SK-N-SH treated with all-trans-retinoic acid at 6 μM for 48 hours (cell line): ENCODE results near the gene SLC35A3.

Experiments
- ATAC-seq: fragments of 200-7000 bp; cut with Tn5 transposase; 3 replicates; pipeline ENCODE4 v1.9.1; 2020; ENCODE audit warnings: mild to moderate bottlenecking, moderate library complexity
- ARNTL ChIP-seq: fragments of 450-650 bp; formaldehyde crosslinking; IDR thresholded peaks from 2 replicates; pipeline ENCODE4 v1.5.0; 2020; ENCODE audit warnings: low read depth, mild to moderate bottlenecking, moderate library complexity, borderline replicate concordance
- BACH2 ChIP-seq: fragments of 250-450 bp; sonication (Bioruptor Pico); IDR thresholded peaks from 2 replicates; pipeline ENCODE4 v1.9.0; 2021; ENCODE audit warnings: mild to moderate bottlenecking, borderline replicate concordance
- CREB5 ChIP-seq: fragments of 250-450 bp; sonication (Bioruptor Pico); IDR thresholded peaks from 2 replicates; pipeline ENCODE4 v1.5.1; 2020; ENCODE audit warnings: low read depth, mild to moderate bottlenecking, moderate library complexity
- CSDC2 ChIP-seq: fragments of 250-450 bp; sonication (Bioruptor Pico); IDR thresholded peaks from 2 replicates; pipeline ENCODE4 v1.5.0; 2020; ENCODE audit warnings: mild to moderate bottlenecking, moderate library complexity
- ESRRG ChIP-seq: fragments of 250-450 bp; sonication (Bioruptor Pico); IDR thresholded peaks from 2 replicates; pipeline ENCODE4 v1.6.1; 2021; ENCODE audit warnings: mild to moderate bottlenecking
- GLIS3 ChIP-seq: fragments of 250-450 bp; sonication (Bioruptor Pico); IDR thresholded peaks from 2 replicates; pipeline ENCODE4 v1.5.0; 2020; ENCODE audit warnings: mild to moderate bottlenecking, moderate library complexity
- ISL1 ChIP-seq: fragments of 250-450 bp; sonication (Bioruptor Pico); IDR thresholded peaks from 2 replicates; pipeline ENCODE4 v2.1.2; 2022; ENCODE audit warnings: mild to moderate bottlenecking, moderate library complexity
- OSR1 ChIP-seq: fragments of 250-450 bp; sonication (Bioruptor Pico); IDR thresholded peaks from 2 replicates; pipeline ENCODE4 v1.8.0; 2022; ENCODE audit warnings: moderate library complexity, mild to moderate bottlenecking, inconsistent platforms
- PATZ1 ChIP-seq: fragments of 250-450 bp; sonication (Bioruptor Pico); IDR thresholded peaks from 2 replicates; pipeline ENCODE4 v1.8.0; 2020; ENCODE audit warnings: mild to moderate bottlenecking, moderate library complexity, borderline replicate concordance
- POU6F1 ChIP-seq: fragments of 250-450 bp; sonication (Bioruptor Pico); IDR thresholded peaks from 2 replicates; pipeline ENCODE4 v1.8.0; 2021; ENCODE audit warnings: low read depth, mild to moderate bottlenecking, moderate library complexity, borderline replicate concordance
- PPARA ChIP-seq: fragments of 250-450 bp; sonication (Bioruptor Pico); IDR thresholded peaks from 2 replicates; pipeline ENCODE4 v1.5.0; 2020; ENCODE audit warnings: mild to moderate bottlenecking, borderline replicate concordance
- TOX ChIP-seq: fragments of 250-450 bp; sonication (Bioruptor Pico); IDR thresholded peaks from 2 replicates; pipeline ENCODE4 v1.8.0; 2021; ENCODE audit warnings: mild to moderate bottlenecking, moderate library complexity, borderline replicate concordance
- TSHZ2 ChIP-seq: fragments of 250-450 bp; sonication (Bioruptor Pico); IDR thresholded peaks from 2 replicates; pipeline ENCODE4 v1.5.0; 2020; ENCODE audit warnings: mild to moderate bottlenecking, moderate library complexity
- ZC3H10 ChIP-seq: fragments of 250-450 bp; sonication (Bioruptor Pico); IDR thresholded peaks from 2 replicates; pipeline ENCODE4 v1.5.1; 2021; ENCODE audit warnings: mild to moderate bottlenecking, moderate library complexity
- ZFP3 ChIP-seq: fragments of 250-450 bp; sonication (Bioruptor Pico); IDR thresholded peaks from 2 replicates; pipeline ENCODE4 v1.5.0; 2020; ENCODE audit warnings: mild to moderate bottlenecking, moderate library complexity
- ZFP30 ChIP-seq: fragments of 450-650 bp; formaldehyde crosslinking; IDR thresholded peaks from 2 replicates; pipeline ENCODE4 v1.5.0; 2022; ENCODE audit warnings: mild to moderate bottlenecking, moderate library complexity
- ZNF565 ChIP-seq: fragments of 450-650 bp; formaldehyde crosslinking; conservative IDR thresholded peaks from 2 replicates; pipeline ENCODE4 v1.5.0; 2020; ENCODE audit warnings: low read depth, mild to moderate bottlenecking, moderate library complexity
- ZNF70 ChIP-seq: fragments of 450-650 bp; formaldehyde crosslinking; IDR thresholded peaks from 2 replicates; pipeline ENCODE4 v1.5.0; 2020; ENCODE audit warnings: mild to moderate bottlenecking, moderate library complexity
- ZNF8 ChIP-seq: fragments of 450-650 bp; formaldehyde crosslinking; IDR thresholded peaks from 2 replicates; pipeline ENCODE4 v1.5.0; 2020; ENCODE audit warnings: mild to moderate bottlenecking, moderate library complexity

Gene SLC35A3

GRCh38 chr1:99950486-99950885 is 19.3 kb upstream of the SLC35A3 start:
- TF ChIP-seq ISL1 (no peak), GLIS3 (CRISPR knock-in tag) (no peak), OSR1 (CRISPR knock-in tag) (no peak), ZC3H10 (CRISPR knock-in tag) (no peak), PATZ1 (CRISPR knock-in tag) (no peak), BACH2 (no peak), TOX (CRISPR knock-in tag) (no peak), PPARA (CRISPR knock-in tag) (no peak)
- ATAC-seq = no peak

GRCh38 chr1:99952522-99952921 is 17.3 kb upstream of the SLC35A3 start:
- no peak for ATAC-seq

More at GRCh38 chr1:99952522-99952921, 17.3 kb upstream of the SLC35A3 start:
- no peak for TF ChIP-seq TSHZ2
- TF ChIP-seq ISL1 = no peak
- no peak for TF ChIP-seq CSDC2 (CRISPR knock-in tag)
- no peak for TF ChIP-seq ESRRG (CRISPR knock-in tag)
- TF ChIP-seq PPARA (CRISPR knock-in tag) = no peak
- no peak for TF ChIP-seq ARNTL (CRISPR knock-in tag)
- no peak for TF ChIP-seq TOX (CRISPR knock-in tag)
- TF ChIP-seq ZC3H10 (CRISPR knock-in tag) = no peak
- no peak for TF ChIP-seq ZNF565 (CRISPR knock-in tag)
- TF ChIP-seq CREB5 = no peak
- no peak for TF ChIP-seq POU6F1 (CRISPR knock-in tag)
- TF ChIP-seq PATZ1 (CRISPR knock-in tag) = no peak
- no peak for TF ChIP-seq GLIS3 (CRISPR knock-in tag)
- TF ChIP-seq ZNF8 = no peak
- no peak for TF ChIP-seq OSR1 (CRISPR knock-in tag)
- no peak for TF ChIP-seq ZFP30 (CRISPR knock-in tag)
- TF ChIP-seq ZFP3 (CRISPR knock-in tag) = no peak
- TF ChIP-seq ZNF70 = no peak
